Measurements from ENCODE around the gene FXYD1. TPM values are rescaled to one million over a fixed set of nuclear protein-coding genes. Genes with fewer than 3 reads are reported as not detected.

The FXYD1 gene
- total RNA-seq, 4 donors from 2014 or later, result 215 to 235 (median 225) TPM

DNA sequence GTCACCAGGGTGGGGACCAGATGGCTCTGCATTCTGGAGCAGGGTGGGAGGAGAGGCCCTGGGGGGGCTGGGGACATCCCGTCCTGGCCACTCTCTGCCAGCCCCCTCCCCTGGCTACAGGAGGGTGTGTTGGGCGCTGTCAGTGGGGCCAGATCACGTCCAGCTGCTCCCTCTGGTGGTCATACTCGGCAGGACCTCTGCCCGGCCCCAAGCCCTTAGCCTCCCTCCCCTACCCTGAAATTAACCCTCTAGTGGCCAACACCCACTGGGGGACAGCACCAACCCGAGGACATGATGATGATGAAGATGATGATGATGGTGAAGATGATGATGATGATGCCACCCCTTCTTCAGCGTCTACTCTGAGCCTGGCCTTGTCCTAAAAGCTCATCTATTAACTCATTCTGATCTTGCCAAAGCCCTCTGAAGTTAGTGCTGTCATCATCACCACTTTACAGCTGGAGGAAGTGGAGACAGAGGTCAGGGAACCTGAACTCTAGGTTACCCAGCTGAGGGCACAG is 3.2 kb upstream of the FXYD1 start:
- intact Hi-C loops (cut with DNase I; ENCODE audit: low total_unique reads), result loop anchor here (1.0 to 2.0 kb wide), 3 partner anchors 21 to 69 kb away; no protein-coding TSS in a partner anchor
- H3K27ac ChIP-seq, result peak overlapping the region; percentile 99 to 100 (median 99)

DNA sequence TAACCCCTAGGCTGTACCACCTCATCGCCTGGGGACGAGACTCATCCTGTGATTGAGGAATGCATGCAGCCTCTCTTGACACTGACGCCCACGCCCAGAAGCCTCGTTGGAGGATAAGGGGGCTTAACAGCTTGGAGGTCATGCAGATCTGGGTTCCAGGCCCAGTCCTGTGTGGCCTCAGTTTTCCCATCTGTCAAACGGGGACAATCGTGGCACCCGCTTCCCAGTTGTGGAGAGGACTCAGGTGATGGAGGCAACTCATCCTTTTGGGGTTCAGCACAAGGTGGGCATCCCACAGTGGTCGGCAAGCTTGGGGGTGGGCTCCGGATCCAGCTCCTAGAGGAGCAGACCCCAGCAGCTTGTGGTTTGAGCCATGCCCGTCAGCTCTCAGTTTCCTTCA is 2.4 kb upstream of the FXYD1 start:
- DNase-seq, result no peak
- no peaks in the 10 kb centered on the region for H3K36me3 ChIP-seq
- H3K4me3 ChIP-seq, result no peak overlapping the region
- TF ChIP-seq POLR2A (IDR thresholded peaks at IDR 0.05), result no peak
- intact Hi-C loops (cut with DNase I; ENCODE audit: low total_unique reads) (no loop called here), in situ Hi-C loops (cut with MboI; ENCODE audit: low sequenced_read_pairs in 4 of 4) (loop anchor here in 2 of 4 donors (5.0 to 10.0 kb wide), 2 partner anchors 69 to 71 kb away; no protein-coding TSS in a partner anchor)
- ATAC-seq, result no peak
- peak overlapping the region; percentile 99 to 100 (median 99) for H3K27ac ChIP-seq
- no peaks in the 10 kb centered on the region for H3K9me3 ChIP-seq
- peaks cover 34 to 35% of the 10 kb centered on the region in 2 donors for H3K4me1 ChIP-seq
- no peaks in the 10 kb centered on the region for H3K27me3 ChIP-seq

More for the DNA sequence above, 3.2 kb upstream of the FXYD1 start:
- H3K9me3 ChIP-seq, result no peaks in the 10 kb centered on the region
- ATAC-seq (peak; percentile 29 to 34), DNase-seq (peak; percentile 67 to 83)
- TF ChIP-seq, protein P1, sequence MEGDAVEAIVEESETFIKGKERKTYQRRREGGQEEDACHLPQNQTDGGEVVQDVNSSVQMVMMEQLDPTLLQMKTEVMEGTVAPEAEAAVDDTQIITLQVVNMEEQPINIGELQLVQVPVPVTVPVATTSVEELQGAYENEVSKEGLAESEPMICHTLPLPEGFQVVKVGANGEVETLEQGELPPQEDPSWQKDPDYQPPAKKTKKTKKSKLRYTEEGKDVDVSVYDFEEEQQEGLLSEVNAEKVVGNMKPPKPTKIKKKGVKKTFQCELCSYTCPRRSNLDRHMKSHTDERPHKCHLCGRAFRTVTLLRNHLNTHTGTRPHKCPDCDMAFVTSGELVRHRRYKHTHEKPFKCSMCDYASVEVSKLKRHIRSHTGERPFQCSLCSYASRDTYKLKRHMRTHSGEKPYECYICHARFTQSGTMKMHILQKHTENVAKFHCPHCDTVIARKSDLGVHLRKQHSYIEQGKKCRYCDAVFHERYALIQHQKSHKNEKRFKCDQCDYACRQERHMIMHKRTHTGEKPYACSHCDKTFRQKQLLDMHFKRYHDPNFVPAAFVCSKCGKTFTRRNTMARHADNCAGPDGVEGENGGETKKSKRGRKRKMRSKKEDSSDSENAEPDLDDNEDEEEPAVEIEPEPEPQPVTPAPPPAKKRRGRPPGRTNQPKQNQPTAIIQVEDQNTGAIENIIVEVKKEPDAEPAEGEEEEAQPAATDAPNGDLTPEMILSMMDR (IDR thresholded peaks at IDR 0.05 in 4 of 5, conservative IDR thresholded peaks at IDR 0.05 in 1 of 5), result peak; percentile 94 to 98 (median 97)
- TF ChIP-seq POLR2A (IDR thresholded peaks at IDR 0.05), result no peak
- no peaks in the 10 kb centered on the region for H3K36me3 ChIP-seq
- H3K27me3 ChIP-seq, result no peaks in the 10 kb centered on the region
- H3K4me3 ChIP-seq, result peak overlapping the region; percentile 46 to 53 (median 50)
- peaks cover 33 to 38% of the 10 kb centered on the region in 2 donors for H3K4me1 ChIP-seq
- in situ Hi-C loops (cut with MboI; ENCODE audit: low sequenced_read_pairs in 4 of 4), result loop anchor here in 2 of 4 donors (5.0 to 10.0 kb wide), 2 partner anchors 68 to 71 kb away; no protein-coding TSS in a partner anchor

DNA sequence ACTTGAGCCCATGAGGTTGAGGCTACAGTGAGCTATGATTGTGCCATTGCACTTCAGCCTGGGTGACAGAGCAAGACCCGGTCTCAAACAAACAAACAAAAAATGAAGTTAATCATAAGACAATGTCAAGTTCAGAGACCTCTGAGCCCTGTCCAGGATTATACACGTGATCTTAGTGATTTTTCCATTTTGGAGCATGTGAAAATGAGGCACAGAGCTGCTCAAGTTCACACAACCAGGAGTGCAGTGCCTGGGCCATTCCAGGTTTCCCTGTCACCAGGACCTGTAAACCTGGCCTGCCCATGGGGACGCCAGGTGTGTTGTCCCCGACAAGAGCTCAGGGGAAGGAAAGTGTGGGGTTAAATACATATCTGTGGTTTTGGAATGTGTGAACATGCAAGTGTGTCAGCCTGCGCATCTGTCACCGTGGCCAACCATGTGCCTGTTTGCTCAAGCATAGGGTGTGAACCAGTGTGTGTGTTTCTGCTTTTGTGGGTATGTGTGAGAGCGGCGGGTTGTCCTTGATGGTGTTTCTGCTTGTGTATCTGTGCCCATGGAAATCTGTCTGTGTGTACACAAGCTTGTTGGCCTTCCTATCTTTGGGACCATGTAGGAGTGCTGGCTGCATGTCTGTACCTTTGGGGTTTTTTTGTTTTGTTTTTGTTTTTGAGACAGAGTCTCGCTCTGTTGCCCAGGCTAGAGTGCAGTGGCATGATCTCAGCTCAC is 1.5 kb upstream of the FXYD1 start:
- no peaks in the 10 kb centered on the region for H3K9me3 ChIP-seq
- DNase-seq (no peak), ATAC-seq (no peak)
- no peak for TF ChIP-seq POLR2A (IDR thresholded peaks at IDR 0.05)
- TF ChIP-seq, protein P1 (IDR thresholded peaks at IDR 0.05 in 4 of 5, conservative IDR thresholded peaks at IDR 0.05 in 1 of 5), result no peak
- intact Hi-C loops (cut with DNase I; ENCODE audit: low total_unique reads) (no loop called here), in situ Hi-C loops (cut with MboI; ENCODE audit: low sequenced_read_pairs in 4 of 4) (loop anchor here in 2 of 4 donors (5.0 to 10.0 kb wide), 2 partner anchors 70 to 72 kb away; no protein-coding TSS in a partner anchor)
- H3K4me1 ChIP-seq, result peaks cover 42% of the 10 kb centered on the region in 2 donors
- no peak overlapping the region for H3K4me3 ChIP-seq
- H3K27ac ChIP-seq, result peak overlapping the region; percentile 99 to 100 (median 99)
- H3K36me3 ChIP-seq, result no peaks in the 10 kb centered on the region
- no peaks in the 10 kb centered on the region for H3K27me3 ChIP-seq

DNA sequence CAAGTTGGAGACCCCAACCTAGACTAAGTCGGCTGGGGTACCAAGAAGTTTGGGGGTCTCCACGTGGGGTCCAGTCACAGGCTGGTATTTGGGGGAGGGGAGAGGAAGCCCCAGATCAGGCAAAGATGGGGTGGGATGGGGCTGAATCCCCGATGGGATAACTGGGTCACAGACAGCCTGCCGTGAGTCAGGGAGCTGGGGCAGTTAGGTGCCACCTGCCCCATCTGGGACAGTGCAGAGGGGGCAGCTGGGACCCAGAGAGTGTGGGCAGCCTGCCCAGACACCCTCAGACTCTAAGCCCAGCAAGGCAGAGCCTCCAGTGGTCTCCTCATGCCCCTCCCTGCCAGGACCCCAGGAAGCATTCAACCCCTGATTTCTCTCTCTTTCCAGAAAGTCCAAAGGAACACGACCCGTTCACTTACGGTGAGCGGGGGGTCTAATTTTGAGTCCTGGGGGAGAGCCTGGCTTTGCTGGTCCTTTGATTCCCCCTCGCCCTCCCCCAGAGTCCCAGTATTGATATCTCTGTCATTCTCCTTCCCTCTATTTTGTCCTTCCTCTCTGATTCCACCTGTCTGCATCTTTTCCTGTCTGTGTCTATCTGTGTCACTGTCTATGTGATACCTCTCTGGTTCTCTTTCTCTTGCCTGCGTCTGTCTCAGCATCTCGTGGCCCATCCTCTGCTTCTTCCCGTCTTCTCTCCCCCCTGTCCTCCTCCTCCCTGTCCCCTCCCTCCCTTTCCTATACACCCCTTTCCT is 1.8 kb downstream of the FXYD1 start:
- Histone ChIP-seq H3K9me3 (no peaks in the 10 kb centered on the region), H3K4me3 (peak overlapping the region; percentile 43 to 73 (median 64)), H3K36me3 (no peaks in the 10 kb centered on the region), H3K4me1 (peaks cover 40 to 42% of the 10 kb centered on the region in 2 donors), H3K27ac (peak overlapping the region; percentile 99 to 100 (median 99)), H3K27me3 (no peaks in the 10 kb centered on the region)
- intact Hi-C loops (cut with DNase I; ENCODE audit: low total_unique reads), result loop anchor here (2.0 to 10.0 kb wide), 3 partner anchors 128 to 604 kb away; partner anchors contain the start of genes IGFLR1, LIN37, PSENEN and U2AF1L4
- DNase-seq (peak in 1 of 2 donors; percentile 57), ATAC-seq (peak; percentile 16 to 22)
- in situ Hi-C loops (cut with MboI; ENCODE audit: low sequenced_read_pairs in 4 of 4), result loop anchor here in 1 of 4 donors (10.0 kb wide), 1 partner anchor 134 kb away; no protein-coding TSS in a partner anchor
- no peak for TF ChIP-seq POLR2A (IDR thresholded peaks at IDR 0.05)
- TF ChIP-seq, protein P1 (IDR thresholded peaks at IDR 0.05 in 4 of 5, conservative IDR thresholded peaks at IDR 0.05 in 1 of 5), result no peak

All from gastrocnemius medialis (tissue), 4 donors.